ENCODE results near the gene CGREF1.
A peak's percentile ranks its signal among the peaks of the same experiment; 100 is the strongest.

The CGREF1 gene

GRCh38 chr2:27071990-27072830 lies 46.7 kb downstream of the CGREF1 start:
- DNase-seq, result peak in 4 of 6 experiments; percentile 29 to 52 (median 37)

DNA sequence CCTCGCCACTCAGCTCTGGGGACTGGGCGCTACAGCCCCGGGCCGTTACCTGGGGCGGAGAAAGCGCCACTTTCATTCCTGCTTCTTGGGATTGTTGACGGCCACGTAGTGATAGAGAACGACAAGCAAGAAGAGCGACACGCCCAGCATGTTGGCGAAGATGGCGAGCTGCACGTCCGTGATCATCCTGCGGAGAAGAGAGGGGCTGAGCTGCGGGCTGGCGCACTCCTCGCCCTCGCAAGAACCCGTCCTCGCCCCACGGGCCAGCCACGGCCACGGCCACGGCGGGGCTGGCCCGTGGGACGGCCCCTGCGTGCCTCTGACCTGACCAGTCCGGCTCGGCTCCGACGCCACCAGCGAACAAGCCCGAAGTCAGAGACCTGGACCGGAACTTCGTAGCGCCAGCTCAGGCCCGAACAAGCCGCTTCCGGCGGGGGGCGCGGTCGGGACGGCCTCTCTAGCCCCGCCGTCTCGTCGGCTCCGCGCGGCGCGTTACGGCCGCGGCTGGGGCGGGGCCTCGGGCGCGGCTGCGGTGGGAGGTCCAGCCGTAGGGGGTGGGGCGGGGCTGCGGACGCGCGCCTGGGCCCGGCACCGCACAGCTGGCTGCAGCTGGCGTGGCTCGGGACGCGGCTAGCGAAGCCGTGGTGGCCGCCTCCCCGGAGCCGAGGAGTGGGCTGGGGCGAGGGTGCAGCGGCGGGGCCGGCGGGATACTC lies 47.5 kb downstream of the CGREF1 start, which contains the start of gene OST4:
Gene OST4, minus strand, starts transcription at position 378 of the 713 bp plus-strand sequence.
- peak; percentile 72 to 87 (median 82) for DNase-seq

GRCh38 chr2:27070653-27071276 lies 48.2 kb downstream of the CGREF1 start:
- DNase-seq, result no peak

GRCh38 chr2:27069961-27070618 lies 48.8 kb downstream of the CGREF1 start:
- DNase-seq, result no peak

DNA sequence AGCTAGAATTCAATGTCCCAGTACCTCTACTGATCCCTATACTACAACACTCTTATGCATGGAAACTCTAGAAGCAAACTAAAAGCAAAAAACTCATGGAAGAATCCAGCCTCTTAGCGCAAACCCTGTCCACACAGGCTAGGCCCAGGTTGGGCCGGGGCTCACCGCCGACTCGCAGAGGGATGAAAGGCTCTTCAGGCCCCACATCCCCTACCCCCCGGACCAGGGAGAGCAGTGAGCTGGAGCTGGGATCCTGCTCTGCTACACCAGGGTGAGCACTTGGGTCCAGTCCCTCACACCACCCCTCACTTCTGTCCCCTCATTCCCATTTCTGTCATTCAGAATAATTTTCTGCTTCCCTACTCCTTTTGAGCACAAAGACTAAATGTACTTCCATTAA lies 49.5 kb downstream of the CGREF1 start:
- no peak for DNase-seq

DNA sequence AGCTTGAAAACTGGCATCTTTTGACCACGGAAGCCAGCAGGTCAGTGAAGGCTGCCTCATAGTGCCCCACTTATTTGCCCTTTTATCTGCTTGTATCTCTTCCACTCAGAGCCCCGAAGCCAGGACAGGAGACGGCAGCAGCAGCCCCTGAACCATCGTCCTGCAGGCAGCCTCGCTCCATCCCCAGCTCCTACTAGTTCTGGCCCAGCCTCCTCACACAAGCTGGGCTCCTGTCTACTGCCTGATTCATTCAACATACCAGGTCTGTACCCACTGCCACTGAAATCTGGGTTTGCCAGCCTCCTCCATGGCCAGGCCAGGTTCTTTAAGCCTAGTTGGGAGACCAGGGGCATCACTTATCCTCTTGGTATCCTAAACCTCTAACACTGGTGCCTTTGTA lies 51.5 kb downstream of the CGREF1 start:
- no peak for DNase-seq

- DNase-seq, result no peak
These were observed 53.8 kb downstream of the CGREF1 start for GRCh38 chr2:27065128-27065527.

GRCh38 chr2:27060323-27060722 lies 58.6 kb downstream of the CGREF1 start:
- DNase-seq, result no peak

GRCh38 chr2:27059141-27059820 lies 59.6 kb downstream of the CGREF1 start:
- DNase-seq, result no peak

GRCh38 chr2:27058210-27058609 lies 60.7 kb downstream of the CGREF1 start:
- DNase-seq, result no peak

DNA sequence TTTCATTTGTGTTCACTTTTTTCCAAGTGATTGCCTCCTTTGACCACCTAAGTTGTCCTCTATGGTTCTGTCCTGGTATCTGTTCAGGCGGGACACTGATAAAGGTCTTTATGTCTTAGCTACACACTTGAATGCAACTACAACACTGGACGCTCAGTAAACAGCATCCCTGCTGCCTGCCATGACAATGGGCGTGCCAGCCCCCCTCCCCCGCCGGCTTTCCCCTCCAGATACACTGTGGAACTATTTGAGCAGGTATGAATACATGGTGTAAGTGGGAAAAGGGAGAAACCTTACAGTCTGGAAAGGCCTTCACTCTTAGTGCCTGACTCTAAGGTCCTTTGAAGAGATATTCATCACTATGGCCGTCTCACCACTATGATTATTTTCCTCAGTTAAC lies 61.7 kb downstream of the CGREF1 start:
- DNase-seq, result no peak

- DNase-seq, result no peak
These were observed 64.2 kb downstream of the CGREF1 start for GRCh38 chr2:27054721-27055120.

DNA sequence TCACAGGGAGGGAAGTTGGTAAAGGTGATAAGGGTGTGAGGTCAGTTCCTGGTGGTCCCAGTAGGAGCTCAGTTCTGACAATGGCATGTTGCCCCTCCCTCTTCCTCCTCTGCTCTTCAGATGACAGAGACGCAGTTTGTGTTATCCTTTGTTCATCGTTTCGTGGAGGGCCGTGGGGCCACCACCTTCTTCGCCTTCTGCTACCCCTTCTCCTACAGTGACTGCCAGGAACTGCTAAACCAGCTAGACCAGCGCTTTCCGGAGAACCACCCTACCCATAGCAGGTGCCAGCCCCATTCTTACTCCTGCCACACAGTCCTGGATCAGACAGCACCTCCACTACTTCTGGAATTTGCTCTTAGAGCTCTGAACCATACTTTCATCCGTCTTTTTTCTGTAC lies 65.2 kb downstream of the CGREF1 start:
- DNase-seq, result no peak

DNA sequence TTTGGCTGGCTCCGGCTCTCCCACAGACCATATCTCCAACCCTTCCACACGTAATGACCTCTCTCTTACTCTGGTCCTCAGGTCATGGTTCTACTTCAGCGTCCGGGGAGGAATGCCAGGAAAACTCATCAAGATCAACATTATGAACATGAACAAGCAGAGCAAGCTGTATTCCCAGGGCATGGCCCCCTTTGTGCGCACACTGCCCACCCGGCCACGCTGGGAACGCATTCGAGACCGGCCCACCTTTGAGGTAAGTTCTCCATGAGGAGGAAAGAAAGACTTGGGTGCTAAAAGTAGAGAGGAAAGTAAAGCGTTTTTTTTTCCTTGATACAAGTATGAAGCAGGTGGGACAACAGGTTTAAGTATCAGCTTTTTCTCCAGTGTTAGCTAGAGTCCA lies 65.6 kb downstream of the CGREF1 start:
- DNase-seq, result no peak

DNA sequence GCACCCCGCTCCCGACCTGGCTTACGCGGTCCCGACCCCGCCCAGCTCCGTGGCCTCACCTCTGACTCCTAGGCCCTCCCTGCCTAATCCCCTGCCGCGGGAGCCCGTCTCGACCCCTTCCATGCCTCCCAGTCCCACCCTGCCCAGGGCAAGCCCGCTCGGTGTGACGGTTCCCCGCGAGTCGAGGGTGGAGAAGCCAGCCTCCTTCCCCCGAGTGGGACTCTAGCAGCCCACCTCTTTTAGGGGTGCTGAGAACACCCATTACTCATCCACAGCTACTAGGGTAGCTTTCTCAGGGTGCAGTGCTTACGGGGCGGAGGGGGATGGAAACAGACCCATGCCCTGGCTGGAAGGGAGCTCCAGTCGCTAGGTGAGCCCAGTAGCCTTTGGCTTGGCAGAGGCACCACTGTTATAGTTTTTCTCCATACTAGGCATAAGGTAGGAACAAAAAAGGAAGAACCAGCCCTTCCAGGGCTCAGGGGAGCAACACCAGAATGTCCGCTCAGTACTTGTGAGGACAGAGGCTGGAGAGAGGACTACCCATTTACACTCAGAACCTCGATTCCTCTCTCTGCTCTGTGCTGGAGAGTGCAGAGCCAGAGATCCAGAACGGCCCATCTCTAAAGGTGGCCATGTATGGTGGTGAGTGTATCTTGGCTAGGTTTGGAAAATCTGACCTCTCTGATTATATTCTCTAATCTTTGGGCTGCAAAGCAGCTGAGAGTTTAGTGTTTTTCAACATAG lies 66.9 kb downstream of the CGREF1 start:
- peak in 1 of 6 experiments; percentile 73 for DNase-seq

DNA sequence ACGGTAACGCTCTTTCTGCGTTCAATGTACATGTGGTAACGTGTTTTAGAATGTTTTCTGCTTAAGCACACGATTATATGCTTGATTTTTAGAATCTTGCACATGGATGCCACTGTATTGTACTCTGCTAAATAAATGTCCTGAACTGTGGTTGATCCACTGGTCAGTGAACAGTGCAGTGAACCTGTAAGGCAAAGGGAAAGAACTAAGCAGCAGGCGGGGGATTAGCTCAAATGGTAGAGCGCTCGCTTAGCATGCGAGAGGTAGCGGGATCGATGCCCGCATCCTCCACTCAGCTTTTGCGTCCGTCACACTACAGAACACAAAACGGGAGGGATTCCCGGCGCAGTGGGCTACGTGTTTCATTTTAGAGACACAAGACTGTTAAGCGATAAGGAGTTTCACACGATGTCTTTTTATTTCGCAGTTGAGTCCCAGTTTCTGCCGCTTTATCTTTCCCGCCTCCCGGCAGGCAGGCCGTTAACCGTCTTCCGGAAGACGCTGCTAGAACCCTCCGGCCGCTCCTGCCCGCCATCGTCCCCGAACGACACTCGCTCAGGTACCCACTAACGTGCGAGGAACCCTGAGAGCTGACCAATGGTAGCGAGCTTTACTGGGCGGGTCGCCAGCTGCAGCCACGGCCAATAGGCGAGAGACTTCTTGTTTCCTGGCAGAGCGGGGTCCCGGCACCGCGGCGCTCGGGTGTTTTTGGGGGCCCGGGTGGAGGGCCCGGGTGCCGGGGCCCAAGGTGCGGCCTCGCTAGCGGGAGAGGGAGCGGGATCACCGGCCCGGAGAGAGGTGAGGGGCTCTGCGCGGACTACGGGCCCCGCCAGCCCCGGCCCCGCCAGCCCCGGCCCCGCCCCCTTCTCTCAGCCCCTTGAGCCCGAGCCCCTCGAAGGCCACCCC lies 67.7 kb downstream of the CGREF1 start, which contains the start of gene AGBL5:
Gene AGBL5, plus strand, starts transcription at position 673 of the 906 bp plus-strand sequence. CDS start 1,291 bp downstream, outside the sequence.
- peak; percentile 93 to 98 (median 94) for DNase-seq
